Glutamatergic neuron (in vitro differentiated cells): Measurements from ENCODE around the gene RAB11FIP3. TPM values are rescaled to one million over a fixed set of nuclear protein-coding genes. Genes with fewer than 3 reads are reported as not detected.

ENCODE experiments used
- DNase-seq: peaks from one replicate; pipeline ENCODE4 v3.0.0; 2022
- H3K27ac Mint-ChIP-seq: one replicate; pipeline ENCODE4 v1.8.0; 2020; ENCODE audit warnings: mild to moderate bottlenecking, mixed read lengths, inconsistent platforms; ENCODE audit not compliant: unreplicated experiment
- H3K27me3 Mint-ChIP-seq: one replicate; pipeline ENCODE4 v1.8.0; 2020; ENCODE audit warnings: mild to moderate bottlenecking, moderate library complexity, mixed read lengths, inconsistent platforms; ENCODE audit not compliant: unreplicated experiment
- H3K36me3 Mint-ChIP-seq: one replicate; pipeline ENCODE4 v1.8.0; 2020; ENCODE audit warnings: mild to moderate bottlenecking, mixed read lengths, inconsistent platforms; ENCODE audit not compliant: unreplicated experiment
- H3K4me1 Mint-ChIP-seq: one replicate; pipeline ENCODE4 v1.8.0; 2020; ENCODE audit warnings: mild to moderate bottlenecking, low read depth, mixed read lengths, inconsistent platforms; ENCODE audit not compliant: unreplicated experiment
- H3K4me3 Mint-ChIP-seq: one replicate; pipeline ENCODE4 v1.8.0; 2020; ENCODE audit warnings: mild to moderate bottlenecking, mixed read lengths, inconsistent platforms; ENCODE audit not compliant: unreplicated experiment
- H3K9me3 Mint-ChIP-seq: one replicate; pipeline ENCODE4 v1.8.0; 2020; ENCODE audit warnings: mild to moderate bottlenecking, moderate library complexity, mixed read lengths, inconsistent platforms; ENCODE audit not compliant: unreplicated experiment
- total RNA-seq: library from RNA; stranded (reverse); fragmentation: NEBNext Ultra II Directional; extraction: Animal tissue kit (Norgen Biotek cat#: 25700); gene quantifications from one replicate; pipeline ENCODE4 v1.2.1, GENCODE V29; 2021; ENCODE audit not compliant: unreplicated experiment
- TF ChIP-seq, protein P1 (sequence below): fragments of 200-600 bp; sonication (generic); IDR thresholded peaks from one replicate; pipeline ENCODE4 v1.5.0; 2021; ENCODE audit not compliant: partially characterized antibody, unreplicated experiment

The RAB11FIP3 gene
- total RNA-seq, 1 donor from 2014 or later: 103 TPM

DNA sequence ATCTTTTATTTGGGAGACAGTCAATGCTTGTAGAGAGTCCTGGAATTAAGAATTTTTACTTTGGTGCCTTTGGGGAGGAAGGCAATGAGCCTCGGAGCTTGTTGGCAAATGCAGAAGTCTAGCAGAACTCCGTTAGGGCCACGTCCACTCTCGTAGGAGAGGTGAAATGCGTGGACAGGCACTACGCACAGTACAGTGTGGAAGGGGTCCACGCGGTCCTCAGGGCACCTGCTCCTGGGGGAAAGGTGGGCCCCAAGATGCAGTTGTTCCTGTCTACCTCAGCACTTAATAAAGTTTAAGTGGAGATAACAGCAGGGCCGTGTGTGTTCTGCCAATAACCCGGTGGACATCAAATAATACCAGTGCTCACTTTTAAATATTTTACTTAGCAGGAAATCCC lies 1.8 kb downstream of the RAB11FIP3 start:
- Mint-ChIP-seq H3K9me3 (peaks cover 6% of the 10 kb centered on the region), H3K27ac (peak overlapping the region; percentile 53), H3K36me3 (no peaks in the 10 kb centered on the region), H3K4me3 (peak overlapping the region; percentile 83), H3K27me3 (peaks cover 15% of the 10 kb centered on the region), H3K4me1 (peaks cover 26% of the 10 kb centered on the region)
- no peak for DNase-seq
- TF ChIP-seq, protein P1, sequence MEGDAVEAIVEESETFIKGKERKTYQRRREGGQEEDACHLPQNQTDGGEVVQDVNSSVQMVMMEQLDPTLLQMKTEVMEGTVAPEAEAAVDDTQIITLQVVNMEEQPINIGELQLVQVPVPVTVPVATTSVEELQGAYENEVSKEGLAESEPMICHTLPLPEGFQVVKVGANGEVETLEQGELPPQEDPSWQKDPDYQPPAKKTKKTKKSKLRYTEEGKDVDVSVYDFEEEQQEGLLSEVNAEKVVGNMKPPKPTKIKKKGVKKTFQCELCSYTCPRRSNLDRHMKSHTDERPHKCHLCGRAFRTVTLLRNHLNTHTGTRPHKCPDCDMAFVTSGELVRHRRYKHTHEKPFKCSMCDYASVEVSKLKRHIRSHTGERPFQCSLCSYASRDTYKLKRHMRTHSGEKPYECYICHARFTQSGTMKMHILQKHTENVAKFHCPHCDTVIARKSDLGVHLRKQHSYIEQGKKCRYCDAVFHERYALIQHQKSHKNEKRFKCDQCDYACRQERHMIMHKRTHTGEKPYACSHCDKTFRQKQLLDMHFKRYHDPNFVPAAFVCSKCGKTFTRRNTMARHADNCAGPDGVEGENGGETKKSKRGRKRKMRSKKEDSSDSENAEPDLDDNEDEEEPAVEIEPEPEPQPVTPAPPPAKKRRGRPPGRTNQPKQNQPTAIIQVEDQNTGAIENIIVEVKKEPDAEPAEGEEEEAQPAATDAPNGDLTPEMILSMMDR: no peak

DNA sequence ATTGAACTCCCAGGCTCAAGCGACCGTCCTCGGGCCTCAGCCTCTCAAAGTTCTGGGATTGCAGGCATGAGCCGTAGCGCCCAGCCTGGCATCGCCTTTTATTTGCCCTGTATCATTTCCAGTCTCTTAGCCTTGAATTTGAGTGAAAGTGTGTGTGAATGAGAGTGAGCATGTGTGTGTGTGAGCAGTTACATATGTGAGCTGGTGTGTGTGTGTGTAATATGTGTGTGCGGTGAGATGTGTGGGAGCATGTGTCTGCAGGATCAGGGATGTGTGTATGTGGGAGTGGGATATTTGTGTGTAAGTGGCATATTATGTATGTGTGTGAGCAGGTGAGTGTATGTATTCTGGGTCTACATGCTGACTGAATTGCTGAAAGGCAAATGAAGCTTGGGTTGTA lies 5.5 kb downstream of the RAB11FIP3 start:
- H3K9me3 Mint-ChIP-seq: peaks cover 6% of the 10 kb centered on the region
- H3K4me1 Mint-ChIP-seq: peaks cover 21% of the 10 kb centered on the region
- H3K27ac Mint-ChIP-seq: no peak overlapping the region
- H3K27me3 Mint-ChIP-seq: peaks cover 7% of the 10 kb centered on the region
- H3K36me3 Mint-ChIP-seq: no peaks in the 10 kb centered on the region
- TF ChIP-seq, protein P1: no peak
- no peak overlapping the region for H3K4me3 Mint-ChIP-seq
- DNase-seq: no peak

DNA sequence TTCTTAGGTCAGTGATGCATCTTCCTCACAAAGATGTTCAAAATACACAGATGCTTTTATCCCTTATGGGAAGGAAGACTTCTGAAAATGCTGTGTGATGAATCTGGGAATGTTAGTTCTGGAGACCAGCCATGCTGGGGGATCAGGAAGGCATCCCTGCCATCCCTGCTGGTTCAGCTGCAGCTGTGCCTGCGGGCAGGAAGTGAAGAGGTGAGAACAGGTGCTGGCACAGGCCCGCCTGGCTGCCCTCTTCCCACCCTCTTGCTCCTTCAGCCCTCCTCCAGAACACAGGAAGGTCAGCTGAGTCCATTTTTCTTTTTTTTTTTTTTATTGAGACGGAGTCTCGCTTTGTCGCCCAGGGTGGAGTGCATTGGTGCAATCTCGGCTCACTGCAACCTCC lies 15.2 kb downstream of the RAB11FIP3 start:
- peaks cover 9% of the 10 kb centered on the region for H3K4me1 Mint-ChIP-seq
- TF ChIP-seq, protein P1: no peak
- no peak overlapping the region for H3K4me3 Mint-ChIP-seq
- H3K9me3 Mint-ChIP-seq: peaks cover 6% of the 10 kb centered on the region
- DNase-seq: no peak
- no peaks in the 10 kb centered on the region for H3K36me3 Mint-ChIP-seq
- H3K27ac Mint-ChIP-seq: no peak overlapping the region
- peaks cover 3% of the 10 kb centered on the region for H3K27me3 Mint-ChIP-seq

DNA sequence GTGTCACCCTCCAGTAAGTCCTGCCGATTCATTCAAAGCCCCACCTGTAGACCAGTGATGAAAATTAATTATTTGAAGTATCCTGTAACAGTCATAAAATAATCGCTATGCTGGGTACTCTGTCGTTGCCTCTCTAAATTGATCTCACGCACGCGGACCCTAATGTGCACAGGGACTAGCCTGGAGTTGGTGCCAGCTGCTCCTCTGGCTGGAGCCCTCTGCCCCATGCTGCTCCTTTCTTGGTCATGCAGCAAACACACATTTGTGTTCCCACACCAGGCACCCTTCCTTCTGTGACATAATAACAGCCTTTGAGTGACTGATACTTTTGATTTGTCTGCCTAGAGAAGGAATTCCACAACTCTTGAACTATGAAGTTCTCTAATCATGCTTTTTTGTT lies 16.0 kb downstream of the RAB11FIP3 start:
- peaks cover 6% of the 10 kb centered on the region for H3K9me3 Mint-ChIP-seq
- H3K36me3 Mint-ChIP-seq: no peaks in the 10 kb centered on the region
- H3K27me3 Mint-ChIP-seq: peaks cover 3% of the 10 kb centered on the region
- DNase-seq: no peak
- H3K27ac Mint-ChIP-seq: peak overlapping the region; percentile 22
- H3K4me1 Mint-ChIP-seq: peaks cover 9% of the 10 kb centered on the region
- H3K4me3 Mint-ChIP-seq: peak overlapping the region; percentile 34
- TF ChIP-seq, protein P1: no peak

DNA sequence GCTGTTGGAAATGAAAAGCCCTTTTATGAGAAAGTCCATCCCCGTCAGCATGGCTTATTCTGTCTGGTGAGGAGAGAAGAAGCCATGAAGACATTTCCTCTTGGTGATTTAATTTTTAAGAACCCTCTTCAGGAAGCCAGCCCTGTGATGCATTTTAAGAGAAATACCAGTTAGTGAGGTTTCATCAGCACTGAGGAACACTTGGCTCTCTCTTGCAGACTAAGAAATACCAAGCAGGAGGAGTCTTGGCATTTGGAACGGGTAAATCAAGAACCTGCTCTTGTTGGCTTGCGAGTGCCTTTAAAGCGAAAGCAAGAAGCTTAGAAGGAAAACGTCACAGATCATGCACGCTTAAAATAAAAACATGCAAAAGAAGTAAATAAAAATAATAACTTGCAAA lies 17.5 kb downstream of the RAB11FIP3 start:
- H3K36me3 Mint-ChIP-seq: no peaks in the 10 kb centered on the region
- H3K4me3 Mint-ChIP-seq: no peak overlapping the region
- TF ChIP-seq, protein P1: no peak
- peaks cover 3% of the 10 kb centered on the region for H3K27me3 Mint-ChIP-seq
- DNase-seq: no peak
- peaks cover 6% of the 10 kb centered on the region for H3K9me3 Mint-ChIP-seq
- H3K27ac Mint-ChIP-seq: no peak overlapping the region
- H3K4me1 Mint-ChIP-seq: peaks cover 9% of the 10 kb centered on the region
